GM12873 (cell line): Measurements from ENCODE around the gene U2SURP.

Experiments
- CTCF ChIP-seq: IDR thresholded peaks from 2 replicates; pipeline ENCODE4 v1.5.1; 2012; ENCODE audit warnings: low read depth, mild to moderate bottlenecking, moderate library complexity, low read length, control low read depth; ENCODE audit not compliant: insufficient read depth; ENCODE audit errors: missing control alignments

The U2SURP gene

GRCh38 chr3:143090976-143091837, 89.8 kb downstream of the U2SURP start:
- TF ChIP-seq CTCF: no peak

GRCh38 chr3:143092191-143092590, 90.8 kb downstream of the U2SURP start:
- no peak for TF ChIP-seq CTCF

- no peak for TF ChIP-seq CTCF
These were observed 94.4 kb downstream of the U2SURP start for GRCh38 chr3:143095813-143096212.

GRCh38 chr3:143098032-143098764, 96.8 kb downstream of the U2SURP start:
- TF ChIP-seq CTCF: no peak

- no peak for TF ChIP-seq CTCF
These were observed 97.8 kb downstream of the U2SURP start for GRCh38 chr3:143099210-143099609.

- no peak for TF ChIP-seq CTCF
These were observed 98.3 kb downstream of the U2SURP start for GRCh38 chr3:143099690-143100089.

- no peak for TF ChIP-seq CTCF
These were observed 99.1 kb downstream of the U2SURP start for GRCh38 chr3:143100451-143100850.
